Neural progenitor cell (in vitro differentiated cells): ENCODE results near the gene ZNF491.

Experiments
- CTCF ChIP-seq: fragments of 200-600 bp; sonication (generic); IDR thresholded peaks from 2 replicates; pipeline ENCODE4 v1.5.1; 2017; ENCODE audit warnings: antibody characterized with exemption, mild to moderate bottlenecking
- EZH2phosphoT487 ChIP-seq: fragments of 200-600 bp; sonication (generic); IDR thresholded peaks from 2 replicates; pipeline ENCODE4 v1.6.1; 2017; ENCODE audit warnings: antibody characterized with exemption

- TF ChIP-seq CTCF: no peak
- no peak for TF ChIP-seq EZH2phosphoT487
Measured at GRCh38 chr19:11832253-11832912, 34.1 kb downstream of the ZNF491 start.
